Aorta (tissue), 4 donors: ENCODE results near the gene ASTE1. TPM values are rescaled to one million over a fixed set of nuclear protein-coding genes. Genes with fewer than 3 reads are reported as not detected.

Experiments used
- polyA plus RNA-seq, 2 donors: library from polyadenylated mRNA; stranded (reverse); fragments of 200-250 nt; gene quantifications; one replicate each; pipeline ENCODE4 v1.2.3, GENCODE V29; 2013
- total RNA-seq, 2 donors: library from RNA; stranded (reverse); fragmentation: NEBNext Ultra II Directional; extraction: Animal tissue kit (Norgen Biotek cat#: 25700); gene quantifications; one replicate each; pipeline ENCODE4 v1.2.1, GENCODE V29; 2021
- donor health status: healthy with polysubstance abuse.
- donor health status: Bipolar disorder and iron deficiency.
- donor health status: DM: no; HTN: no; CAD: no.
- donor health status: DM: yes; HTN: yes; CAD: no.

ASTE1 gene
- total and polyA plus RNA-seq, 4 donors = 1.6 to 8.0 (median 3.8) TPM

Other genes starting within 250 kb of the ASTE1 start
- 10 to 100 TPM; 58.8 to 67.5 TPM for gene ATP2C1, start 132.7 kb downstream of the ASTE1 start, total RNA-seq
- gene ATP2C1, start 132.7 kb downstream of the ASTE1 start, polyA plus RNA-seq = 10 to 100 TPM; 21.8 to 27.9 TPM
- gene NEK11, start 52 bp upstream of the ASTE1 start, total RNA-seq = 10 to 100 TPM in 1 of 2 donors, 1 to 10 TPM in 1; 5.9 to 14.5 TPM
- 1 to 10 TPM; 2.4 to 3.0 TPM for gene NEK11, start 52 bp upstream of the ASTE1 start, polyA plus RNA-seq